Ovary (tissue), 9 donors: Measurements from ENCODE around the gene SLC30A3. TPM values are rescaled to one million over a fixed set of nuclear protein-coding genes. Genes with fewer than 3 reads are reported as not detected.
A peak's percentile ranks its signal among the peaks of the same experiment; 100 is the strongest.

Experiments
- DNase-seq, 5 donors: peaks; one replicate each; pipeline ENCODE4 v3.0.0-alpha.2; 2019 to 2020
- H3K27ac ChIP-seq, 2 donors: fragments of 200-600 bp; one replicate each; pipeline versions ENCODE4 v1.5.1 to v1.8.0; 2019 to 2022
- H3K27me3 ChIP-seq: fragments of 200-600 bp; one replicate; pipeline ENCODE4 v1.8.0; 2022
- H3K36me3 ChIP-seq: fragments of 200-600 bp; sonication (generic); one replicate; pipeline ENCODE4 v1.5.1; 2019
- H3K4me1 ChIP-seq: one replicate; pipeline ENCODE4 v1.8.1; 2013; ENCODE audit warnings: mild to moderate bottlenecking, moderate library complexity; ENCODE audit not compliant: insufficient read depth
- H3K4me3 ChIP-seq: fragments of 200-600 bp; sonication (generic); one replicate; pipeline ENCODE4 v1.5.1; 2017
- H3K9me3 ChIP-seq, 2 donors: fragments of 200-600 bp in 1 of 2; sonication (generic) in 1 of 2; one replicate each; pipeline versions ENCODE4 v1.5.1 to v1.8.1; 2013 to 2019; ENCODE audit warnings: mild to moderate bottlenecking in 1 of 2, moderate library complexity in 1 of 2
- EP300 ChIP-seq: sonication (generic); formaldehyde crosslinking; IDR thresholded peaks from one replicate; pipeline ENCODE4 v1.6.1; 2017; ENCODE audit warnings: antibody characterized with exemption
- POLR2A ChIP-seq: fragments of 450-650 bp; IDR thresholded peaks from one replicate; pipeline ENCODE4 v1.6.1; 2017; ENCODE audit warnings: antibody characterized with exemption, mild to moderate bottlenecking, moderate library complexity
- WGBS, 3 donors: extraction: QIAGEN DNeasy Blood & Tissue Kit in 1 of 3; methylation state at CpG; one replicate each; pipeline versions ENCODE4 v1.1.5 to v1.1.7; 2013 to 2017; 5-methylcytosine and 5-hydroxymethylcytosine counted together
- intact Hi-C, 4 donors: fragments of 100-400 bp; cut with DNase I; formaldehyde crosslinking; loops; one replicate each; pipeline versions ENCODE4 v1.11.0 to v1.15.1; 2022 to 2023
- polyA plus RNA-seq, 2 donors: library from polyadenylated mRNA; stranded (reverse); fragments of 200-250 nt in 1 of 2; fragments of 350-450 nt in 1 of 2; fragmentation: Illumina TruSeq in 1 of 2; extraction: RNeasy Lipid Tissue Mini Kit (QIAGEN cat#74804) in 1 of 2; gene quantifications; one replicate each; pipeline ENCODE4 v1.2.3, GENCODE V29; 2013 to 2014
- total RNA-seq, 7 donors: library from RNA; depleted of rRNA in 2 of 7; stranded (reverse); fragments of >200 nt in 2 of 7; fragmentation: NEBNext Ultra II Directional in 3 of 7; extraction: Animal tissue kit (Norgen Biotek cat#: 25700) in 3 of 7; gene quantifications; one replicate each; pipeline versions ENCODE4 v1.1.0 to v1.2.4, GENCODE V29; 2016 to 2023
- TF ChIP-seq, protein P1 (sequence below), 3 donors: fragments of 450-650 bp in 2 of 3; fragments of 200-600 bp in 1 of 3; IDR thresholded peaks; one replicate each; pipeline versions ENCODE4 v1.5.1 to v1.8.0; 2016 to 2022; ENCODE audit warnings: antibody characterized with exemption in 3 of 3, mild to moderate bottlenecking in 1 of 3
- donor health status: DM: no; HTN: no; CAD: no; lungs with moderate emphysema.
- donor health status: DM: no; HTN: no; CAD: no.
- donor health status: Bipolar disorder and iron deficiency.
- donor health status: DM: yes; HTN: yes; CAD: no.
- donor health status: DM: no; HTN: no; CAD: no.
- donor health status: DM: yes; HTN: yes; CAD: no.

Gene SLC30A3
- total and polyA plus RNA-seq, 9 donors: 0.23 to 1.1 (median 0.36) TPM; not detected in 3

DNA sequence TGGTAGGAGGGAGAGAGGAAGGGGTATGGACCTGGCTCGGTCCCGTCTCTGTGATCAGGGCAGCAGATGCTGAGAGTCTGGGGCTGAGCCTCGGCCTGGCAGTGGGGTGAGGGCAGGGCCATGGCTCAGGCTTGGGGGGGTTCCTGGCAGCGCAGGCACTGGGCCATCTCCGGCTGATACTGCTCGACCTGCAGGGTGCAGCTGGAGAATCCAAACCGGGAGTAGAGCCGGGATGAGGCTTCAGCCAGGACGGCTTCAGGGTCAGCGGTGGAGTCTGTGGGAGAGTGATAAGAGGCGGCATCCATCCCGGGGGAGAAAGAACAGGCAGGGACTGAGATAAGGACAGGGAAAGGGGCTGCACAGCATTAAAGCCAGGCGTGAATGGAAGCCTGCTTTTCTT, 7.7 kb downstream of the SLC30A3 start:
- TF ChIP-seq EP300: no peak
- TF ChIP-seq POLR2A: no peak
- TF ChIP-seq, protein P1, sequence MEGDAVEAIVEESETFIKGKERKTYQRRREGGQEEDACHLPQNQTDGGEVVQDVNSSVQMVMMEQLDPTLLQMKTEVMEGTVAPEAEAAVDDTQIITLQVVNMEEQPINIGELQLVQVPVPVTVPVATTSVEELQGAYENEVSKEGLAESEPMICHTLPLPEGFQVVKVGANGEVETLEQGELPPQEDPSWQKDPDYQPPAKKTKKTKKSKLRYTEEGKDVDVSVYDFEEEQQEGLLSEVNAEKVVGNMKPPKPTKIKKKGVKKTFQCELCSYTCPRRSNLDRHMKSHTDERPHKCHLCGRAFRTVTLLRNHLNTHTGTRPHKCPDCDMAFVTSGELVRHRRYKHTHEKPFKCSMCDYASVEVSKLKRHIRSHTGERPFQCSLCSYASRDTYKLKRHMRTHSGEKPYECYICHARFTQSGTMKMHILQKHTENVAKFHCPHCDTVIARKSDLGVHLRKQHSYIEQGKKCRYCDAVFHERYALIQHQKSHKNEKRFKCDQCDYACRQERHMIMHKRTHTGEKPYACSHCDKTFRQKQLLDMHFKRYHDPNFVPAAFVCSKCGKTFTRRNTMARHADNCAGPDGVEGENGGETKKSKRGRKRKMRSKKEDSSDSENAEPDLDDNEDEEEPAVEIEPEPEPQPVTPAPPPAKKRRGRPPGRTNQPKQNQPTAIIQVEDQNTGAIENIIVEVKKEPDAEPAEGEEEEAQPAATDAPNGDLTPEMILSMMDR (IDR thresholded peaks at IDR 0.05): no peak
- H3K4me1 ChIP-seq: peaks cover 4% of the 10 kb centered on the region
- intact Hi-C loops: no loop called here
- H3K36me3 ChIP-seq: no peaks in the 10 kb centered on the region
- H3K9me3 ChIP-seq: no peaks in the 10 kb centered on the region
- no peak overlapping the region for H3K27ac ChIP-seq
- H3K4me3 ChIP-seq: no peak overlapping the region
- no peaks in the 10 kb centered on the region for H3K27me3 ChIP-seq
- no peak for DNase-seq
- WGBS, 3 donors: 8 to 11% (median 9%) methylated on average over 13 of the region's 13 CpGs

DNA sequence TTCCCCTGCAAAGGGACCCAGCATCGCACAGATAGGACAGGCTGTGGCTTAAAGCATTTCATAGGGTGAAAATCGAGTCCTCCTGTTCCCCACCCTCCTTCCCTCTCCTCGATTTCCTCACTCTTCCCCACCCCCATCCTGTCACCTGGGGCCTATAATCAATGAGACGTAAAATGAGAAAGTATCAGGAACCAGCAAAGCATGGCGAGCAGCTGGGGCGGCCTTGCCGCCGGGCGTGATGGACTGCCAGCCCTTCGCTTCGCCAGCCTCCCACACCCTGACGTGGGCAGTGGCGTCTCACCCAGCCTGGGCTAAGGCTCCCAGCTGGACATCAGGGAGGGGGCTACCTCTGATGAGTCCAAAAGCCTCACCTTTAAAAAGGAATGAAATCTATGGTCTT, 11.1 kb downstream of the SLC30A3 start:
- intact Hi-C loops: no loop called here
- TF ChIP-seq POLR2A (no peak), EP300 (no peak)
- TF ChIP-seq, protein P1 (IDR thresholded peaks at IDR 0.05): no peak
- Histone ChIP-seq H3K9me3 (no peaks in the 10 kb centered on the region), H3K36me3 (no peaks in the 10 kb centered on the region), H3K4me1 (peaks cover 7% of the 10 kb centered on the region), H3K4me3 (no peak overlapping the region), H3K27me3 (no peaks in the 10 kb centered on the region), H3K27ac (no peak overlapping the region)
- DNase-seq: no peak
- 75 to 80% (median 78%) methylated on average over 13 of the region's 13 CpGs for WGBS, 3 donors

DNA sequence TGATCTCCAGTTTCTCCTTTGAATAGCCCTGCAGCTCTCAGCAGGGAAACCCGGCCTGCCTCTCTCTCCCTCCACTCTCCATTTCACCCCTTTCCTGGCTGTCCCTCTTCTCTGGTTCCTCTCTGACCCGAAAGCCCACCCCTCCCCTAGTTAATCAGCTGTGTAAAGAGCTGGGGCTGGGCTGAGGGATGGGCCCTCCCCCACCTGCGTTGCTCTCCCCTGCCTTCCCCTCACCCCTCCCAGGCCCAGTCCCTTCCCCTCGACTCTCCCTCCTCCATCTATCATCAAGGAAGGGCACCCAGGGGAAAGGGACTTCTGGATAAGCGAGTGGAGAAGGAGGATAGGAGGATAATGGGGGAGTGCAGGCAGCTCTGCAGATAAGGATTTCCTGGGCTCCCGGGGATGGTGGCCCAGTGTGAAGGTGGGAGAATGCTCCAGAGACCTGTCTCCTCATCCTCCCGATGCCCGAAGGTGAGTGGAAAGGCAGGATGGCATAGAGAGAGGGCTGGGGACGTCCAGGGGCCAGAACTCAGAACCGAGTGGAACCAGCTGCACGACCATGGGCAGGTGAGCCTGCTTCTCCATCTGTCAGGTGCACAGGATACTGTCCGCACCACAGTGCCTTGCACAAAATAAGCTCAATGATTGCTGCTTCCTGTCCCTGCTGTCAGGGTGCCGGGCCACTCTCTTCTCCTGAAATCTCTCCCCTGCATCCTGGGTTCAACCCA, 12.0 kb downstream of the SLC30A3 start:
- TF ChIP-seq POLR2A (no peak), EP300 (no peak)
- TF ChIP-seq, protein P1 (IDR thresholded peaks at IDR 0.05): no peak
- H3K36me3 ChIP-seq: no peaks in the 10 kb centered on the region
- H3K9me3 ChIP-seq: no peaks in the 10 kb centered on the region
- H3K27ac ChIP-seq: no peak overlapping the region
- intact Hi-C loops: no loop called here
- no peaks in the 10 kb centered on the region for H3K27me3 ChIP-seq
- H3K4me1 ChIP-seq: peaks cover 7% of the 10 kb centered on the region
- no peak overlapping the region for H3K4me3 ChIP-seq
- WGBS, 3 donors: 54 to 68% (median 57%) methylated on average over 13 of the region's 13 CpGs
- no peak for DNase-seq

DNA sequence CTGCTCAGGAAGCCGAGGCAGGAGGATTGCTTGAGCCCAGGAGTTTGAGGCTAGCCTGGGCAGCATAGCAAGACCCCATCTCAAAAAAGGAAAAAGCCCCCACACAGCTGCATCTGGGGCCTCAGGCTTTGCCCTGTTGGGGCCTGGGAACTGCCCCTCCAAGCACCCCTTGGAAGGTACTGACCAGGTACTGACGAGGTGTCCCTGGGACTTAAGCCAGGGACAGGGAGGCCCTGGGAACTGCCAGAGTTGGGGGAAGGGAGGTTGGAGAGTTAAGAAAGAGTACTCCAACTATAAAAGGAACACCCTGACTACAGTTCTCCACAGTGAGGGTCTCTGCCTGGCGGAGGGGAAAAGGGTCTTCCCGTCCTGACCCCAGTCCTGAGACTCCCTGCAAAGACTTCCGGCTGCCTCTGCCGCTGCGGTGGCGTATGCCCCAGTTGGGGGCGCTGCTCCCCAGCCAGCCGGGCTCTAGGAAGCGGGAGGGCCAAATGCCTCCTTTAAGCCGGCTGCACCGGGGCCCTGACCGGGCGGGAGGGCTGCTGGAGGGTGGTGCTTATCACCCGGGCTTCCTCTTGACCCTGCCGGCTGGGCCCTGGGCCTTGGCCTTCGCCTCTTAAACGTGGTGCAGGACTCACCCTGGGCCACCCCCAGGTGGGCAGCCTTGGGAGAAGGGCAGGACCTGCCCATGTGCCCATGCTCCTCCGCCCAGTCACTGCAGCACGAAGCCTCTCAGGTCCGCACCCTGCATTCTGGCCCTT, 12.8 kb downstream of the SLC30A3 start:
- Histone ChIP-seq H3K27ac (no peak overlapping the region), H3K4me1 (peaks cover 5% of the 10 kb centered on the region), H3K27me3 (no peaks in the 10 kb centered on the region), H3K9me3 (no peaks in the 10 kb centered on the region), H3K36me3 (no peaks in the 10 kb centered on the region), H3K4me3 (no peak overlapping the region)
- peak in 1 of 5 donors; percentile 67 for DNase-seq
- intact Hi-C loops: no loop called here
- TF ChIP-seq, protein P1 (IDR thresholded peaks at IDR 0.05): peak in 1 of 3 donors; percentile 24
- no peak for TF ChIP-seq POLR2A
- WGBS, 3 donors: 26 to 35% (median 31%) methylated on average over 20 to 22 of the region's 22 CpGs
